NCI-H146 treated with DMSO at 0.1 percent for 48 hours (cell line): ENCODE results near the gene PCNX3.

Experiments
- DNase-seq: peaks from one replicate; lab custom pipeline; 2025; ENCODE audit not compliant: unreplicated experiment; lab: John Stamatoyannopoulos, UW

Gene PCNX3

GRCh38 chr11:65685981-65686380 lies 70.4 kb downstream of the PCNX3 start:
- no peak for DNase-seq
